ENCODE measurements around the gene GPC5. TPM values are rescaled to one million over a fixed set of nuclear protein-coding genes. Genes with fewer than 3 reads are reported as not detected.

The GPC5 gene
- total and polyA plus RNA-seq, 9 of the 15 experiments (the other 6 are each of a cell fraction or from before 2014, with no cell fraction given), result 0.18 to 0.27 TPM; not detected in 7

DNA sequence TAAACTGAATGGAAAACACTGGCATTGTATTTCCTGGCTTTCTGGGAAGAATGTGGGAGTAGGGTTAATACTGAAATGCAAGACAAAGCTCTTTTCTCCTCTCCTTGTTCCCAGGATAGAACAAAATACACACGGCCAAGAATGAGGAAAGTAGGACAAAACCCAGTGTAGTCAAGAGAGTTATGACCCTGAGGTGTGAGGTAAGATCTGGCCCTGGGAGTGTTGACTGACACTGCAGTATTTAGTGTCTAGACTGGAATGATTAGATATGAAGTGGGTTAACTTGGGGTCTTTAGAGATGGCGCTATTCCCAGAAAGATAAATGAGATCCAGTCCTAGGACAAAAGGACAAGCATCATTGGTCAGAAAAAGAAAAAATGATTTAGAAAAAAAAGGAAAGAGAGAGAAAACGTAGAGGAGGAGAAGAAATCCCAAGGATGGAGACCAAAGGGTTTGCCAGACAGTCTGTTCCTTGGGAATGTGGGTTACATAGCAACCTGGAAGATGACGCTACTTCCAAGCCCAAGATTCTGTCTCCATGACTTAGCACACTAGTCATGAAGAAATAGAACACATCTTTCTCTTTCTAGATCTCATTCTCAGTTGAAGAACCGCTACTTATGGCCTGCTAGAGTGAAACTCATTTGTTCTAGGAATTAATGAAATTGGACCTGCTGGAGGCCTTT lies 1284.6 kb downstream of the GPC5 start:
- H3K4me3 ChIP-seq, result no peak overlapping the region
- no peaks in the 10 kb centered on the region for H3K36me3 ChIP-seq (ENCODE audit: control insufficient read depth, insufficient read depth, low read length)
- H2AFZ ChIP-seq (ENCODE audit: low read depth, low read length), result no peak overlapping the region
- no peaks in the 10 kb centered on the region for H3K79me2 ChIP-seq (ENCODE audit: control insufficient read depth, insufficient read depth, low read length)
- ChIA-PET POLR2A (no interaction called here), CTCF (ENCODE audit: low intra/inter-chr PET ratio) (no interaction called here)
- no TSS peak for BruUV-seq (replicated peaks)
- in situ Hi-C loops (cut with MboI) (loop anchor here (25.0 kb wide), 1 partner anchor 1671 kb away; no protein-coding TSS in a partner anchor), intact Hi-C loops (cut with micrococcal nuclease) (no loop called here)
- DNase-seq (ENCODE audit: extremely low read depth in 1 of 4, low spot score in 3 of 4), result peak; percentile 0 to 19 (median 10)
- H3K9me1 ChIP-seq (ENCODE audit: control insufficient read depth, insufficient read depth, low read length), result no peaks in the 10 kb centered on the region
- no peaks in the 10 kb centered on the region for H3K4me1 ChIP-seq (replicated peaks in 1 of 2; ENCODE audit: control insufficient read depth in 2 of 2, insufficient read depth in 2 of 2, low read length in 2 of 2)
- no peaks in the 10 kb centered on the region for H3K9me3 ChIP-seq (replicated peaks; ENCODE audit: control insufficient read depth, insufficient read depth, low read depth, low read length)
- no peak for TF ChIP-seq TARDBP (IDR thresholded peaks at IDR 0.05)
- TF ChIP-seq, protein P1, sequence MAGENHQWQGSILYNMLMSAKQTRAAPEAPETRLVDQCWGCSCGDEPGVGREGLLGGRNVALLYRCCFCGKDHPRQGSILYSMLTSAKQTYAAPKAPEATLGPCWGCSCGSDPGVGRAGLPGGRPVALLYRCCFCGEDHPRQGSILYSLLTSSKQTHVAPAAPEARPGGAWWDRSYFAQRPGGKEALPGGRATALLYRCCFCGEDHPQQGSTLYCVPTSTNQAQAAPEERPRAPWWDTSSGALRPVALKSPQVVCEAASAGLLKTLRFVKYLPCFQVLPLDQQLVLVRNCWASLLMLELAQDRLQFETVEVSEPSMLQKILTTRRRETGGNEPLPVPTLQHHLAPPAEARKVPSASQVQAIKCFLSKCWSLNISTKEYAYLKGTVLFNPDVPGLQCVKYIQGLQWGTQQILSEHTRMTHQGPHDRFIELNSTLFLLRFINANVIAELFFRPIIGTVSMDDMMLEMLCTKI (IDR thresholded peaks at IDR 0.05; ENCODE audit: partially characterized antibody), result no peak
- no peak for TF ChIP-seq SIRT6 (IDR thresholded peaks at IDR 0.05; ENCODE audit: low read depth, low read length)
- no peak for TF ChIP-seq ZNF41 (CRISPR knock-in tag; conservative IDR thresholded peaks at IDR 0.05)
- TF ChIP-seq PURB (CRISPR knock-in tag; IDR thresholded peaks at IDR 0.05; ENCODE audit: low read depth), result no peak
- TF ChIP-seq HDAC3 (IDR thresholded peaks at IDR 0.05; ENCODE audit: borderline replicate concordance, partially characterized antibody), result no peak
- no peak for TF ChIP-seq POLR2H (tag; IDR thresholded peaks at IDR 0.05; ENCODE audit: low read depth)
- TF ChIP-seq GABPB2 (CRISPR knock-in tag; conservative IDR thresholded peaks at IDR 0.05), result no peak
- TF ChIP-seq, protein P2, sequence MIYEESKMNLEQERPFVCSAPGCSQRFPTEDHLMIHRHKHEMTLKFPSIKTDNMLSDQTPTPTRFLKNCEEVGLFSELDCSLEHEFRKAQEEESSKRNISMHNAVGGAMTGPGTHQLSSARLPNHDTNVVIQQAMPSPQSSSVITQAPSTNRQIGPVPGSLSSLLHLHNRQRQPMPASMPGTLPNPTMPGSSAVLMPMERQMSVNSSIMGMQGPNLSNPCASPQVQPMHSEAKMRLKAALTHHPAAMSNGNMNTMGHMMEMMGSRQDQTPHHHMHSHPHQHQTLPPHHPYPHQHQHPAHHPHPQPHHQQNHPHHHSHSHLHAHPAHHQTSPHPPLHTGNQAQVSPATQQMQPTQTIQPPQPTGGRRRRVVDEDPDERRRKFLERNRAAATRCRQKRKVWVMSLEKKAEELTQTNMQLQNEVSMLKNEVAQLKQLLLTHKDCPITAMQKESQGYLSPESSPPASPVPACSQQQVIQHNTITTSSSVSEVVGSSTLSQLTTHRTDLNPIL (CRISPR knock-in tag; IDR thresholded peaks at IDR 0.05), result no peak
- no peak overlapping the region for H3K27ac ChIP-seq (ENCODE audit: extremely low read depth, low read depth, low read length)
- under 1% methylated on average over 5 of the region's 5 CpGs for WGBS (ENCODE audit: insufficient coverage, low coverage, missing lambda C conversion rate)
- H3K9ac ChIP-seq (ENCODE audit: insufficient read depth in 1 of 2, low read depth in 2 of 2, low read length in 2 of 2), result no peak overlapping the region
- FAIRE-seq, result no peak
- no peak for ATAC-seq
- H3K4me2 ChIP-seq (ENCODE audit: insufficient read depth, low read length), result no peak overlapping the region
- no peaks in the 10 kb centered on the region for H4K20me1 ChIP-seq (replicated peaks; ENCODE audit: control insufficient read depth, insufficient read depth, low read length)
- H3K27me3 ChIP-seq (ENCODE audit: control insufficient read depth in 2 of 2, insufficient read depth in 2 of 2, low read length in 2 of 2), result no peaks in the 10 kb centered on the region
